Upper lobe of left lung (tissue), 4 donors: ENCODE results near the gene AKAP12.

Experiments
- EP300 ChIP-seq, 4 donors: sonication (generic); formaldehyde crosslinking; IDR thresholded peaks; one replicate each; pipeline ENCODE4 v1.5.1; 2017; ENCODE audit warnings: antibody characterized with exemption in 4 of 4, control low read depth in 2 of 4
- POLR2AphosphoS5 ChIP-seq, 2 donors: sonication (generic); formaldehyde crosslinking; IDR thresholded peaks; one replicate each; pipeline ENCODE4 v1.5.1; 2017; ENCODE audit warnings: antibody characterized with exemption in 2 of 2
- TF ChIP-seq, protein P1 (sequence below), 6 experiments: fragments of 450-650 bp in 4 of 6; fragments of 200-600 bp in 2 of 6; sonication (generic) in 2 of 6; IDR thresholded peaks; one replicate each; pipeline ENCODE4 v1.5.1; 2016 to 2019; ENCODE audit warnings: antibody characterized with exemption in 6 of 6

DNA sequence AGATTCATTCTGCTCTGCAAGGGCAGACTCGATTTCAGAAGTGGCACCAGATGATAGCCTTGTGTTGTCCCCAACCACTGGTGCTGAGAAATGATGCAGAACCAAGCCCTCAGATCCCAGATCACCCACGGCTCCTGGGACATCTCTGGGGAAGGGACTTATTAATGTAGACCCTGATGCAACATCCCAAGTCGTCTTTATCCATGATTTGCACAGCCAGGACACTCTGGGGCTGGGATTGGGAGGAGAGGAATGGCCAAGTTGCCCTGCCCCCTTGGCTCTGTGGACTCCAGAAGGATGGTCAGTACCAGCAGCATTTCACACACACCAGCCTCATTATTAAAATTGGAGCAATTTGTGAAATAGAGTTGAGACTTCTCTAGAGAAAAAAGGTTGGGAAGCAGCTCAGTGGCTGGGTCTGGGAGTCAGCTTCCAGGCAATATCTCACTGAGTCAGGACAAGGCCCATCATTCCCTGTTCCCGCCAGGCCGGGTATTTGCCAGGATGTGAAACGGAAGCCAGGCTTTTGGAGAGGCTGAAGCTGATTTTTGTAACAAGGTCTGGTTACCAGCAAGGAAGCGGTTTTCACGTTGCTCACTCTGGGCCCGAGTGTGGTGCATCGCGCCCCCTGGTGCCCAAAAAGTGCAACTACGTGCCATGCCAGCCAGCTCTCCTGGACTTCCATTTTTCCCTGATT, 84.2 kb downstream of the AKAP12 start:
- TF ChIP-seq EP300 (IDR thresholded peaks at IDR 0.05) (peak in 2 of 4 donors; percentile 79 to 80), POLR2AphosphoS5 (IDR thresholded peaks at IDR 0.05) (peak; percentile 67 to 86)
- TF ChIP-seq, protein P1, sequence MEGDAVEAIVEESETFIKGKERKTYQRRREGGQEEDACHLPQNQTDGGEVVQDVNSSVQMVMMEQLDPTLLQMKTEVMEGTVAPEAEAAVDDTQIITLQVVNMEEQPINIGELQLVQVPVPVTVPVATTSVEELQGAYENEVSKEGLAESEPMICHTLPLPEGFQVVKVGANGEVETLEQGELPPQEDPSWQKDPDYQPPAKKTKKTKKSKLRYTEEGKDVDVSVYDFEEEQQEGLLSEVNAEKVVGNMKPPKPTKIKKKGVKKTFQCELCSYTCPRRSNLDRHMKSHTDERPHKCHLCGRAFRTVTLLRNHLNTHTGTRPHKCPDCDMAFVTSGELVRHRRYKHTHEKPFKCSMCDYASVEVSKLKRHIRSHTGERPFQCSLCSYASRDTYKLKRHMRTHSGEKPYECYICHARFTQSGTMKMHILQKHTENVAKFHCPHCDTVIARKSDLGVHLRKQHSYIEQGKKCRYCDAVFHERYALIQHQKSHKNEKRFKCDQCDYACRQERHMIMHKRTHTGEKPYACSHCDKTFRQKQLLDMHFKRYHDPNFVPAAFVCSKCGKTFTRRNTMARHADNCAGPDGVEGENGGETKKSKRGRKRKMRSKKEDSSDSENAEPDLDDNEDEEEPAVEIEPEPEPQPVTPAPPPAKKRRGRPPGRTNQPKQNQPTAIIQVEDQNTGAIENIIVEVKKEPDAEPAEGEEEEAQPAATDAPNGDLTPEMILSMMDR (IDR thresholded peaks at IDR 0.05): peak; percentile 96 to 98 (median 96)
